Measurements from ENCODE around the gene CECR2.
A peak's percentile ranks its signal among the peaks of the same experiment; 100 is the strongest.
"Not testable (repeated sequence)": the region's sequence is repeated elsewhere in the genome, so short reads cannot be mapped to it uniquely, and the experiment has no call there.

Gene CECR2

GRCh38 chr22:17418890-17419324 is 49.6 kb downstream of the CECR2 start:
- Histone ChIP-seq H3K27ac (no peak overlapping the region), H3K9ac (ENCODE audit: insufficient read length) (no peak overlapping the region), H3K9me3 (ENCODE audit: low read depth, low read length) (no peaks in the 10 kb centered on the region), H3K36me3 (ENCODE audit: insufficient read depth, low read length) (no peaks in the 10 kb centered on the region), H3K4me3 (no peak overlapping the region)
- no peak for DNase-seq (ENCODE audit: low read depth, low spot score)
- TF ChIP-seq FOXP2 (optimal IDR thresholded peaks at IDR 0.05; ENCODE audit: control extremely low read depth, extremely low read length, insufficient read depth) (no peak), EZH2 (IDR thresholded peaks at IDR 0.05) (no peak), POLR2AphosphoS5 (IDR thresholded peaks at IDR 0.05; ENCODE audit: borderline replicate concordance, low read depth, low read length) (no peak)

DNA sequence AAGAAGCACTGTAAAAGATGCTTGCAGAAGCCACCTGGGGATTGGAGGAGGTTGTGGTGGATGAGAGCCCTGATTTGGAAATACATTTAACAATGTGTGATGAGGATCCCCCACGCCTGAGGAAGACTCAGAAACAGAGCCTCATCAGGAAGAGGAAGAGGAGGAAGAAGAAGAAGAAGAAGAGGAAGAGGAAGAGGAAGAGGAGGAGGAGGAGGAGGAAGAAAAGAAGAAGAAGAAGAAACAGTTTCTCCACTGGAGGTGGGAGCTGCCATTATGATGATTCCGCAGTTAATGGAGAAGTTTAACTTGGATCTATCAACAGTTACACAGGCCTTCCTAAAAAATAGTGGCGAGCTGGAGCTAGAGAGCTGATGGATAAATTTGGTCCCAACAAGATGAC is 50.1 kb downstream of the CECR2 start:
- no peaks in the 10 kb centered on the region for H3K36me3 ChIP-seq (ENCODE audit: insufficient read depth, low read length)
- DNase-seq (ENCODE audit: low read depth, low spot score) = no peak
- H3K4me3 ChIP-seq = no peak overlapping the region
- no peak overlapping the region for H3K27ac ChIP-seq
- TF ChIP-seq POLR2AphosphoS5 (IDR thresholded peaks at IDR 0.05; ENCODE audit: borderline replicate concordance, low read depth, low read length) (no peak), EZH2 (IDR thresholded peaks at IDR 0.05) (no peak)
- no peaks in the 10 kb centered on the region for H3K9me3 ChIP-seq (ENCODE audit: low read depth, low read length)
- no peak overlapping the region for H3K9ac ChIP-seq (ENCODE audit: insufficient read length)

GRCh38 chr22:17422736-17423343 is 53.6 kb downstream of the CECR2 start:
- no peak for TF ChIP-seq FOXP2 (optimal IDR thresholded peaks at IDR 0.05; ENCODE audit: control extremely low read depth, extremely low read length, insufficient read depth)
- TF ChIP-seq EZH2 (IDR thresholded peaks at IDR 0.05) = no peak
- no peak for TF ChIP-seq POLR2AphosphoS5 (IDR thresholded peaks at IDR 0.05; ENCODE audit: borderline replicate concordance, low read depth, low read length)
- H3K36me3 ChIP-seq (ENCODE audit: insufficient read depth, low read length) = no peaks in the 10 kb centered on the region
- H3K9ac ChIP-seq (ENCODE audit: insufficient read length) = no peak overlapping the region
- H3K27ac ChIP-seq = peak overlapping the region; percentile 42; the same call in 1 of the 2 replicates
- H3K9me3 ChIP-seq (ENCODE audit: low read depth, low read length) = no peaks in the 10 kb centered on the region
- DNase-seq (ENCODE audit: low read depth, low spot score) = no peak
- H3K4me3 ChIP-seq = no peak overlapping the region

DNA sequence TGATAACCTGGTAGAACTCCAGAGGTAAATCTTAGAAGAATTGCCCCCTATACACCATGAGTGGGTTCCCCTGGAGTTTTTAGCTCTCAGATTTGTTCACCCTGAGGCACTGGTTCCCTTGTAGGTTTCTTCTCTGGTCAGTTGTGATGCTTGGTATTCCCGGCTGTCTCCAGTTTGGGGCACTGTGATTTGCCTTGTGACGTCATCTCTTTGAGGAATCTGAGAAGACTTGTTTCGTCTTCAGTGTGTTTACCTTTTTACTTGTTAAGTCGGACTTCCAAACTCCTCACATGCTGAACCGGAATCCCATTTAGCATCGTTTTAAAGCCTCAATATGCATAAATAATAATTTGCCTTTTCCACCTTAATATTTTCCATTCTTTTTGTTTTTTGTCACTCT is 54.4 kb downstream of the CECR2 start:
- H3K9me3 ChIP-seq (ENCODE audit: low read depth, low read length) = no peaks in the 10 kb centered on the region
- DNase-seq (ENCODE audit: low read depth, low spot score) = no peak
- no peaks in the 10 kb centered on the region for H3K36me3 ChIP-seq (ENCODE audit: insufficient read depth, low read length)
- no peak overlapping the region for H3K9ac ChIP-seq (ENCODE audit: insufficient read length)
- no peak overlapping the region for H3K4me3 ChIP-seq
- no peak overlapping the region for H3K27ac ChIP-seq
- TF ChIP-seq FOXP2 (optimal IDR thresholded peaks at IDR 0.05; ENCODE audit: control extremely low read depth, extremely low read length, insufficient read depth) = no peak

GRCh38 chr22:17427528-17427927 is 58.3 kb downstream of the CECR2 start:
- DNase-seq (ENCODE audit: low read depth, low spot score); H3K4me3 ChIP-seq; H3K9me3 ChIP-seq (ENCODE audit: low read depth, low read length); H3K27ac ChIP-seq; H3K36me3 ChIP-seq (ENCODE audit: insufficient read depth, low read length); H3K9ac ChIP-seq (ENCODE audit: insufficient read length): not testable (repeated sequence)

GRCh38 chr22:17429516-17429915 is 60.3 kb downstream of the CECR2 start:
- DNase-seq (ENCODE audit: low read depth, low spot score) = no peak

GRCh38 chr22:17430412-17430811 is 61.2 kb downstream of the CECR2 start:
- no peak overlapping the region for H3K27ac ChIP-seq
- no peaks in the 10 kb centered on the region for H3K9me3 ChIP-seq (ENCODE audit: low read depth, low read length)
- TF ChIP-seq EZH2 (IDR thresholded peaks at IDR 0.05) (no peak), FOXP2 (optimal IDR thresholded peaks at IDR 0.05; ENCODE audit: control extremely low read depth, extremely low read length, insufficient read depth) (no peak), POLR2AphosphoS5 (IDR thresholded peaks at IDR 0.05; ENCODE audit: borderline replicate concordance, low read depth, low read length) (no peak)
- no peak overlapping the region for H3K9ac ChIP-seq (ENCODE audit: insufficient read length)
- no peak overlapping the region for H3K4me3 ChIP-seq
- DNase-seq (ENCODE audit: low read depth, low spot score) = no peak
- H3K36me3 ChIP-seq (ENCODE audit: insufficient read depth, low read length) = no peaks in the 10 kb centered on the region

More at GRCh38 chr22:17429516-17429915, 60.3 kb downstream of the CECR2 start:
- H3K27ac ChIP-seq = no peak overlapping the region
- H3K4me3 ChIP-seq = no peak overlapping the region
- no peaks in the 10 kb centered on the region for H3K36me3 ChIP-seq (ENCODE audit: insufficient read depth, low read length)
- H3K9ac ChIP-seq (ENCODE audit: insufficient read length) = no peak overlapping the region
- no peaks in the 10 kb centered on the region for H3K9me3 ChIP-seq (ENCODE audit: low read depth, low read length)
- TF ChIP-seq FOXP2 (optimal IDR thresholded peaks at IDR 0.05; ENCODE audit: control extremely low read depth, extremely low read length, insufficient read depth) (no peak), POLR2AphosphoS5 (IDR thresholded peaks at IDR 0.05; ENCODE audit: borderline replicate concordance, low read depth, low read length) (no peak), EZH2 (IDR thresholded peaks at IDR 0.05) (no peak)

DNA sequence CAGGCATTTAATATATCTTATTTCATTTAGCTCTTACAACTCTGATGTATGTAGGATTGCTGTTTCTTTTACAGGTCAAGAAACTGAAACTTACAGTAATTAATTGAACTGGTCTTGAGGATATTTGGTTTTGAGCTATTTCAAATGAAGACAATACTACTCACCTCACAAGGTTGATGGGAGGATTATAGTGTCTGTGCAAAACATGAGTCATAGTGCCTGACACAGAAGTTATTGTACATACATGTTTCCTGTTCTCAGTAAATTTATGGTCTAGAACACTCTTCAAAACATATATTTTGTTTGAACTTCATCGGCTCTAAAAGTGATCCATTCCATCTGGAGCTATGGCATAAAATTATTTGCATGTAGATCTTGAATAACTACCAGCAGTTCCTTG is 61.9 kb downstream of the CECR2 start:
- H3K9me3 ChIP-seq (ENCODE audit: low read depth, low read length) = no peaks in the 10 kb centered on the region
- H3K36me3 ChIP-seq (ENCODE audit: insufficient read depth, low read length) = no peaks in the 10 kb centered on the region
- TF ChIP-seq POLR2AphosphoS5 (IDR thresholded peaks at IDR 0.05; ENCODE audit: borderline replicate concordance, low read depth, low read length) = no peak
- no peak for TF ChIP-seq FOXP2 (optimal IDR thresholded peaks at IDR 0.05; ENCODE audit: control extremely low read depth, extremely low read length, insufficient read depth)
- no peak for TF ChIP-seq EZH2 (IDR thresholded peaks at IDR 0.05)
- DNase-seq (ENCODE audit: low read depth, low spot score) = no peak
- no peak overlapping the region for H3K4me3 ChIP-seq
- no peak overlapping the region for H3K9ac ChIP-seq (ENCODE audit: insufficient read length)
- peak overlapping the region; percentile 14; the same call in 1 of the 2 replicates for H3K27ac ChIP-seq

DNA sequence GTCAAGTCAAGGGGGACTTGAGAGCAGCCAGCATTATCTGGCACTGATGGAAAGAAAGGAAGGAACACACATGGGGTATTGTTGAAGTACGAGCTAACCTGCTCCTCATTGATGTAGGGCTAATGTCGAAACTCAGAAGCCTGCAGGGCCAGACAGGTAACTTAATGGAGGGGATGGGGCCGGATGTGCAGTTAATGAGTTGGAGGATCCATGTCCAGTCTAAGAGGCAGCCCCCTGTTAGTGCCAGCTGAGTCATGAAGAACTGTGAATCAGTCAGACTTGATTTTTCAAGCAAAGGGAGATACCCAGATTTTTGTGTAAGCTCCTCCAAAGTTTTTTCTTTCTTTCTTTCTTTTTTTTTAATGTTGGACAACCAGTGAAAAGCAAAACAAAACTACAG is 65.6 kb downstream of the CECR2 start:
- DNase-seq (ENCODE audit: low read depth, low spot score) = no peak
- H3K4me3 ChIP-seq = no peak overlapping the region
- H3K9ac ChIP-seq (ENCODE audit: insufficient read length) = no peak overlapping the region
- no peaks in the 10 kb centered on the region for H3K9me3 ChIP-seq (ENCODE audit: low read depth, low read length)
- no peak overlapping the region for H3K27ac ChIP-seq
- no peak for TF ChIP-seq EZH2 (IDR thresholded peaks at IDR 0.05)
- no peak for TF ChIP-seq POLR2AphosphoS5 (IDR thresholded peaks at IDR 0.05; ENCODE audit: borderline replicate concordance, low read depth, low read length)
- no peak for TF ChIP-seq FOXP2 (optimal IDR thresholded peaks at IDR 0.05; ENCODE audit: control extremely low read depth, extremely low read length, insufficient read depth)
- H3K36me3 ChIP-seq (ENCODE audit: insufficient read depth, low read length) = no peaks in the 10 kb centered on the region

All from SK-N-MC (cell line).